ENCODE measurements around the gene RAD23B.

Gene RAD23B

DNA sequence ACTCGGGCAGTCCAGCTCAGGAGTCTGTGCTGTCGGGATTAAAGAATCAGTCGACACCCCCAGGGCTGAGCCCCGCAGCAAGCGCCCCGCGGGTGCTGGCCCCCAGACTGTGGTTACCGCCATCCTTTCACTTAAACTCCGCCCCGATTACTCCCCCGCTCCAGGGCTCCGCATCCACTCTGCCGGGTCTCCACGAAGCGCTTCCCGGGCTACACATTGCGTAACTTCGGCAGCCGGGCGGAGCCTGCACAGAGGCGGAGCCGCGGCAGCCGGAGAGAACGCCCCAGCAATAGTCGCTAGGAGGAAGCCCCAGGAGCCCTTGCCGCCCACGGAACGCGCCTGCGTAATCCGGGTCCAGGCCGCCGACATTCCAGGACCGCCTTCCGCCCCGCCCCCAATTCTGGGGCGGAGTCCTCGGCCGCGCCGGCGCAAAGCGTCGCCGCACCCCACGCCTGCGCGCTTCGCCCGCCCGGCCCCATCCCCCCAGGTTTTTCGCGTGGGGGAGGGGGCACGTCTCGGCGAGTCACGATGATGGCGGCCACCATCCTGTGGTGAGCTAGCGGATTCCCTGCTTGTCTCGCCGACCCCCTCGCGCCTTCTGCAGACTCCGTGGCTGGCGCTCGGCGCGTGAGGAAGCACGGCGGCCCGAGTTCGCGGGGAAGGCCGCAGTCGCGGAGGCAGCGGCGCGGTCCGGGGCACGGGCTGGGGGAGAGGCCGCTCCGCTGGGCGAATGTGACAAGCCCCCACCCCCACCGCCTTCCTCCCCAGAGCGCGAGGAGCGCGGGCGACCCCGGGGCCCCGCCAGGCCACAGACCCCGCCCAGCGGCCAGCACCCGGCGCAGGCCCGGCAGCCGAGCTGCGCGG lies at the start of gene RAD23B:
Gene RAD23B, plus strand, starts transcription at position 521 of the 864 bp plus-strand sequence. CDS start 351 bp downstream, outside the sequence.
- Histone ChIP-seq H3K36me3 (replicated peaks) (peaks cover 7% of the 10 kb centered on the region), H3K9me3 (no peaks in the 10 kb centered on the region), H3K4me1 (peaks cover 13% of the 10 kb centered on the region), H3K4me3 (peak within 1 kb of the TSS; percentile 84), H3K27me3 (ENCODE audit: low read depth) (no peaks in the 10 kb centered on the region)
- peak; percentile 92 to 98 for DNase-seq (ENCODE audit: low spot score in 2 of 2)
- in situ Hi-C loops (cut with MboI; ENCODE audit: low sequenced_read_pairs), result no loop called here

DNA sequence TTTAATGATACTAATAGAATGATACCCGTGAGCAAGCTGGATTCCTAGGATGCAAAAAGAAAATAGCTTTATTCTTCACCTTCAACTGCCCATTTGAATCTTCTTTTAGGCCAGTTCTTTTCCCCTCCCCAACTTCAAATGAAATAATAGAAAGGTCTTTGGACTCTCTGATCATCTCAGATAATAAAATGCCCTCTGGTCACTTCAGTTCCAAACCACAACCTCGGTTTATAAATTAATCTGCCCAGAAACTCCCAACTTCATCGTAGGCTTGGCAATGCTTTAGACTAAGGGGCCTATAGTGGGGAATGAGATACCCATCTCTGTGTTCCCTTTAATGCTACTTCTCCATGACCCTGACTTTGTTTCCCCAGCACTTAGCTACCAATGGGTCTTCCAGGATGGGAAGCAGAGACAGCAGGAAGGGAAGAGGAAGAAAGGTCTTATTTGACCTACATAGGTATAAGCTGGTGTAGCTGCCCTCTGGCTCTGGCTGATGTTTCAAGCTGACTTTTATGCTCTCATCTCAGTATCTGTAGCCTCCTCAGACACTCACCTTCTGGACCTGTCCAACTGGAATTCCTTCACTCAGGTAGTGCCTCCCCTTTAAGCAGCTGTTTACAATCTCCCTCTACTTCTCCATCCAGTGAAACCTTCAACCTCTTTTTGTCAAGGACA lies 47.2 kb upstream of the RAD23B start:
- H3K9me3 ChIP-seq, result no peaks in the 10 kb centered on the region
- in situ Hi-C loops (cut with MboI; ENCODE audit: low sequenced_read_pairs), result no loop called here
- no peaks in the 10 kb centered on the region for H3K27me3 ChIP-seq (ENCODE audit: low read depth)
- no peaks in the 10 kb centered on the region for H3K4me1 ChIP-seq
- DNase-seq (ENCODE audit: low spot score in 2 of 2), result no peak
- H3K36me3 ChIP-seq (replicated peaks), result no peaks in the 10 kb centered on the region
- no peak overlapping the region for H3K4me3 ChIP-seq

- no peaks in the 10 kb centered on the region for H3K9me3 ChIP-seq
- in situ Hi-C loops (cut with MboI; ENCODE audit: low sequenced_read_pairs), result no loop called here
- H3K4me3 ChIP-seq, result no peak overlapping the region
- H3K4me1 ChIP-seq, result peaks cover 7% of the 10 kb centered on the region
- no peaks in the 10 kb centered on the region for H3K36me3 ChIP-seq (replicated peaks)
- no peak for DNase-seq (ENCODE audit: low spot score in 2 of 2)
- H3K27me3 ChIP-seq (ENCODE audit: low read depth), result no peaks in the 10 kb centered on the region
Observed at GRCh38 chr9:107237873-107238272, 45.2 kb upstream of the RAD23B start.

- Histone ChIP-seq H3K9me3 (no peaks in the 10 kb centered on the region), H3K36me3 (replicated peaks) (no peaks in the 10 kb centered on the region), H3K4me3 (no peak overlapping the region), H3K4me1 (peaks cover 16% of the 10 kb centered on the region), H3K27me3 (ENCODE audit: low read depth) (no peaks in the 10 kb centered on the region)
- in situ Hi-C loops (cut with MboI; ENCODE audit: low sequenced_read_pairs), result no loop called here
- no peak for DNase-seq (ENCODE audit: low spot score in 2 of 2)
Observed at GRCh38 chr9:107239474-107239873, 43.6 kb upstream of the RAD23B start.

DNA sequence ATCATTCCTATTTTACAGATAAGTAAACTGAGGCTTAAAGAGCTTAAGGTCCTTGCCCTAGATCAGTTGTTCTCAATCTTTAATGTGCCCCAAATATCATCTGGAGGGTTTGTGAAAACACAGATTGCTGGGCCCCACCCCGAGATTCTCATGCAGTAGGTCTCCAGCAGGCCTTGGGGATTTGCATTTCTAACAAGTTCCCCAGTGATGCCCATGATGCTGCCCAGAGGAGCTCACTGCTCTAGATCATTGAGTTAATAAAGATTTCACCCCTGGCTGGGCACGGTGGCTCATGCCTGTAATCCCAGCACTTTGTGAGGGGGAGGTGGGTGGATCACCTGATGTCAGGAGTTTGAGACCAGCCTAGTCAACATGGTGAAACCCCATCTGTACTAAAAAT lies 42.8 kb upstream of the RAD23B start:
- no peaks in the 10 kb centered on the region for H3K27me3 ChIP-seq (ENCODE audit: low read depth)
- DNase-seq (ENCODE audit: low spot score in 2 of 2), result no peak
- no peaks in the 10 kb centered on the region for H3K36me3 ChIP-seq (replicated peaks)
- no peaks in the 10 kb centered on the region for H3K9me3 ChIP-seq
- H3K4me1 ChIP-seq, result peaks cover 16% of the 10 kb centered on the region
- no peak overlapping the region for H3K4me3 ChIP-seq
- in situ Hi-C loops (cut with MboI; ENCODE audit: low sequenced_read_pairs), result no loop called here

- no peaks in the 10 kb centered on the region for H3K9me3 ChIP-seq
- no peaks in the 10 kb centered on the region for H3K36me3 ChIP-seq (replicated peaks)
- H3K4me3 ChIP-seq, result no peak overlapping the region
- H3K4me1 ChIP-seq, result peaks cover 16% of the 10 kb centered on the region
- in situ Hi-C loops (cut with MboI; ENCODE audit: low sequenced_read_pairs), result no loop called here
- H3K27me3 ChIP-seq (ENCODE audit: low read depth), result no peaks in the 10 kb centered on the region
- peak; percentile 42 to 74 for DNase-seq (ENCODE audit: low spot score in 2 of 2)
Observed at GRCh38 chr9:107242073-107243030, 40.7 kb upstream of the RAD23B start.

- Histone ChIP-seq H3K4me1 (peaks cover 16% of the 10 kb centered on the region), H3K9me3 (no peaks in the 10 kb centered on the region), H3K36me3 (replicated peaks) (no peaks in the 10 kb centered on the region), H3K4me3 (no peak overlapping the region), H3K27me3 (ENCODE audit: low read depth) (no peaks in the 10 kb centered on the region)
- in situ Hi-C loops (cut with MboI; ENCODE audit: low sequenced_read_pairs), result no loop called here
- peak in 1 of 2 experiments; percentile 8 for DNase-seq (ENCODE audit: low spot score in 2 of 2)
Observed at GRCh38 chr9:107243742-107244141, 39.3 kb upstream of the RAD23B start.

DNA sequence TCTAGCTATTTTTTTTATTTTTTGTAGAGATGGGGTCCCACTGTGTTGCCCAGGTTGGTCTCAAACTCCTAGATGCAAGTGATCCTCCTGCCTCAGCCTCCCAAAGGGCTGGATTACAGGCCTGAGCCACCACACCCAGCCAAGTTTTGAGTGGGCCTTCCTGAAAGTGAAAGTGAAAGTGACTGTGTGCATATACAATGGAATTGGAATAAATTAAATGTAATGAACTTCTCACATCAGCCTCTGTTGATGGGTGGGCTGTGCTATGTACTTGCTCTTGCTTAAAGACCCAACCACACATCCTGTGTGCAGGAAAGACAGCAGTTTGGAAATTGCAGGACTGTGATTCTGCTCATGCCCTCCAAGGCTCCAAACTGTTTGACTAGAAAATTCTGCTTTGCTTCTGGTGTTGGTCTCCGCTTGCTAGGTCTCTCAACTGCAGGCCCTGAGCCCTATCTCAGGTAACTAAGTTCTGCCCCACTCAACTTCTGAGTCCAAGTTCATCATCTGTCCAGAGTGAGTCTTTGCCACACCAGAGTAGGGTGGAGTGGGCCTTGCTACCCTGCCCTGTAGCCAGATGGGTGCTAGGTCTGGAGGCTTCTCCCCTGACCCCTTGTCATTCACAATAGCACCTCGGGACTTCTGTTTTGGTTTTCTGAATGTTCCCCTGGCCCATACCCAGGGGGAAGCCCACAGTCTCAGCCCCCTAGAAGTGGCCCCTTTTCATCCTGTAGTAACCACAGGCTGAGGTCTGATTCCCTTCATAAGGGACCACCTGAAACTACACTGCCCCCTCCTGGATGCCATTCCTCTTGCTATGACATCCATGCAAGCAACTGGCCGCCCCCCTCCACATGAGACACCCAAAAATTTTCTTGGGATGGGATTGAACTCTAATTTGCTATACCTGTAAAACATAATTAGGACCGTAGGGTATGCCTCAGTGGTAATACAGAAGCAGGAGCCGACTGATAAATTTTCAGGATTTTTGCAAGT lies 36.5 kb upstream of the RAD23B start:
- peak in 1 of 2 experiments; percentile 51 for DNase-seq (ENCODE audit: low spot score in 2 of 2)
- Histone ChIP-seq H3K4me3 (no peak overlapping the region), H3K9me3 (no peaks in the 10 kb centered on the region), H3K36me3 (replicated peaks) (no peaks in the 10 kb centered on the region), H3K4me1 (peaks cover 16% of the 10 kb centered on the region), H3K27me3 (ENCODE audit: low read depth) (no peaks in the 10 kb centered on the region)
- in situ Hi-C loops (cut with MboI; ENCODE audit: low sequenced_read_pairs), result no loop called here

GRCh38 chr9:107248714-107249113 lies 34.4 kb upstream of the RAD23B start:
- no peaks in the 10 kb centered on the region for H3K27me3 ChIP-seq (ENCODE audit: low read depth)
- DNase-seq (ENCODE audit: low spot score in 2 of 2), result no peak
- H3K9me3 ChIP-seq, result no peaks in the 10 kb centered on the region
- in situ Hi-C loops (cut with MboI; ENCODE audit: low sequenced_read_pairs), result no loop called here
- H3K4me1 ChIP-seq, result peaks cover 1% of the 10 kb centered on the region
- H3K36me3 ChIP-seq (replicated peaks), result no peaks in the 10 kb centered on the region
- no peak overlapping the region for H3K4me3 ChIP-seq

DNA sequence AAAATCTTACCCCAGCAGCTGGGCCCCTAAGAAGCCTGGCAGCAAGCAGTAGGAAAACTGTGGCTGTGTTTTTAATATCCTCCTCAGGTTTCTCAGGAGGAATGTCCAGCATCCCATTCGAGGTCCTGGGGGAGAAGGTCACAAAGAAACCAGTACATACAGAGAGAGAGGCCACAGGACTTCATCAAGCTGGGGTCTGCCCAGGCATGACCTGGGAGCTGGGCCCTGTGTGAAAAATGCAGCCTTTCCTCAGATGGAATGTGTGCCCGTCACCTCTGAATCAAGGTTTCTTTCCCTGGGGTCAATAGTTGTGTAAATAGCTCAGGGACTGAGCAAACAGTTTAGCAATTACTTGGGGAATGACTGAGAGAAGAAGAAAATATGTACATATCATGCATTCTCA lies 33.9 kb upstream of the RAD23B start:
- Histone ChIP-seq H3K4me1 (no peaks in the 10 kb centered on the region), H3K36me3 (replicated peaks) (no peaks in the 10 kb centered on the region)
- in situ Hi-C loops (cut with MboI; ENCODE audit: low sequenced_read_pairs), result no loop called here

DNA sequence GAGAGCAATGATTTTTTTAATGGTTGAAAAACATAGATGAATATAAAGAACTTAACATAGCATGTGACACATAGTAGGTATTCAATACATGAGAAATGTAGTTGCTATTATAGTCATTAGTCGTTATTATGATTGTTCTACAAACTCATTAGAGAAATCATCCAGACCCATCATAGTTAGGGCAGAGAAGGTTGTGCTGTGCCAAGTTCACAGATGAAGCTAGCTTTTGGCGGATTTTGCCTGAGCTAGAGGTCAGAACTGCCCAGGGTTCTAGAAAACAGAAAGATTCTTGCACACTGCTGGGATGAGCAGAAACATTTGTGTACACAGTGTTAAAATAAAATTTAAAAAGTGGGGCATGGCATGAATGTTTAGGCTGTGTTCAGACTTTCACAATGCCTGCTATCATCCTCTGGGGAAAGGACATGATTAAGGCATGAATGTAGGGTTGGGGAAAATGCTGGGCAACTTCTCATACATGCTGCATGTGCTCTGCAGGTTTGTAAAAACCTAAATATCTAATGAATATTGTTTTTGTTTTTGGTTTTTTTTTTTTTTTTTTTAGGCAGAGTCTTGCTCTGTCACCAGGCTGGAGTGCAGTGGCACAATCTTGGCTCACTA lies 33.3 kb upstream of the RAD23B start:
- H3K4me3 ChIP-seq, result no peak overlapping the region
- H3K27me3 ChIP-seq (ENCODE audit: low read depth), result no peaks in the 10 kb centered on the region
- DNase-seq (ENCODE audit: low spot score in 2 of 2), result no peak
- H3K36me3 ChIP-seq (replicated peaks), result no peaks in the 10 kb centered on the region
- H3K4me1 ChIP-seq, result no peaks in the 10 kb centered on the region
- in situ Hi-C loops (cut with MboI; ENCODE audit: low sequenced_read_pairs), result no loop called here
- H3K9me3 ChIP-seq, result no peaks in the 10 kb centered on the region

More for the DNA sequence above, 33.9 kb upstream of the RAD23B start:
- Histone ChIP-seq H3K9me3 (no peaks in the 10 kb centered on the region), H3K27me3 (ENCODE audit: low read depth) (no peaks in the 10 kb centered on the region), H3K4me3 (no peak overlapping the region)
- DNase-seq (ENCODE audit: low spot score in 2 of 2), result no peak

DNA sequence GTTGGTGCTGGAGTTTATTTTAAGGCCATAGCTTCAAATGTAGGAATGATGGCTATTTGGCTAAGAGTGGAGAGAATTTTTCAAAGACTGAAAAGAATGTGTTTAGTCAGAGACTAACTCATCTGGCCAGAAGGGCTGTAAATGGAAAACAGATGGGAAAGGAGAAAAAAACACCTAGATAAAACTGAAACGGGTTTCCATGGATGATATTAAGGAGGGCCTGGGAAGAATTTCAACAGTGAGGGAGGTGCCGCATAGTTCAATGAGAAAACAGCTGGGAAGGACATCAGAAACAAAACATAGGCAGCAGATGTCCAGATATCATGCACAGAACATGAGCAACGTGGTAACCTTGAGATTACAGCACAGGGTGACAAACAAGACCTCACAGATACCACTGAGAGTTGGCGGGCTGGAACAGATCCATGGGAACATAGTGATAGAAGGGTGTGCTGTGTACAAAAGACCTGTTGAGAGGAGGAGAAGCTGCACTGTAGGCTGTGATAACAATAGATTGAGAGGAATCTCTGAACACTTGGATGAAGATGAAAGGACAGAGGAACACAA lies 31.2 kb upstream of the RAD23B start:
- Histone ChIP-seq H3K27me3 (ENCODE audit: low read depth) (no peaks in the 10 kb centered on the region), H3K9me3 (no peaks in the 10 kb centered on the region), H3K36me3 (replicated peaks) (no peaks in the 10 kb centered on the region), H3K4me1 (no peaks in the 10 kb centered on the region), H3K4me3 (no peak overlapping the region)
- in situ Hi-C loops (cut with MboI; ENCODE audit: low sequenced_read_pairs), result no loop called here
- DNase-seq (ENCODE audit: low spot score in 2 of 2), result no peak

All from HAP-1 (cell line).